GM08714 (cell line): ENCODE results near the gene RABGAP1L.

Experiments
- H3K4me3 ChIP-seq: fragments of 200-500 bp; sonication (Bioruptor generic); 2 replicates; pipeline ENCODE4 v1.5.1; 2014; ENCODE audit warnings: mild to moderate bottlenecking, low read length, inconsistent platforms
- ZNF274 ChIP-seq: IDR thresholded peaks from 2 replicates; pipeline ENCODE4 v1.6.1; 2012; ENCODE audit warnings: mild to moderate bottlenecking, low read depth, low read length

Gene RABGAP1L

GRCh38 chr1:174999936-175000696, 840.8 kb downstream of the RABGAP1L start, which contains the start of gene CACYBP:
Gene CACYBP, plus strand, starts transcription at chr1:174999947. Its CDS starts 234 bp downstream, at chr1:175000181.
- no peak for TF ChIP-seq ZNF274
- peak within 1 kb of the TSS; percentile 94 for H3K4me3 ChIP-seq

- no peak for TF ChIP-seq ZNF274
- H3K4me3 ChIP-seq = peak overlapping the region; percentile 94
Observed at GRCh38 chr1:175000697-175001187, 841.4 kb downstream of the RABGAP1L start.

GRCh38 chr1:175002910-175003517, 843.7 kb downstream of the RABGAP1L start:
- H3K4me3 ChIP-seq = no peak overlapping the region

GRCh38 chr1:175003521-175003920, 844.2 kb downstream of the RABGAP1L start:
- H3K4me3 ChIP-seq = no peak overlapping the region
- TF ChIP-seq ZNF274 = no peak

More at GRCh38 chr1:175002910-175003517, 843.7 kb downstream of the RABGAP1L start:
- TF ChIP-seq ZNF274 = no peak

GRCh38 chr1:175005085-175005783, 845.9 kb downstream of the RABGAP1L start:
- no peak overlapping the region for H3K4me3 ChIP-seq

GRCh38 chr1:175009532-175009931, 850.2 kb downstream of the RABGAP1L start:
- no peak for TF ChIP-seq ZNF274
- no peak overlapping the region for H3K4me3 ChIP-seq

More at GRCh38 chr1:175005085-175005783, 845.9 kb downstream of the RABGAP1L start:
- no peak for TF ChIP-seq ZNF274

GRCh38 chr1:175013445-175013844, 854.1 kb downstream of the RABGAP1L start:
- no peak overlapping the region for H3K4me3 ChIP-seq
- TF ChIP-seq ZNF274 = no peak

GRCh38 chr1:175015243-175015642, 855.9 kb downstream of the RABGAP1L start:
- H3K4me3 ChIP-seq = no peak overlapping the region
- no peak for TF ChIP-seq ZNF274

GRCh38 chr1:175019524-175019923, 860.2 kb downstream of the RABGAP1L start:
- no peak overlapping the region for H3K4me3 ChIP-seq
- no peak for TF ChIP-seq ZNF274

GRCh38 chr1:175023043-175023921, 864.0 kb downstream of the RABGAP1L start, which contains the start of gene MRPS14:
Gene MRPS14, minus strand, starts transcription at chr1:175023425. Its CDS starts 17 bp downstream, at chr1:175023408.
- no peak for TF ChIP-seq ZNF274
- H3K4me3 ChIP-seq = peak within 1 kb of the TSS; percentile 80

- peak overlapping the region; percentile 80 for H3K4me3 ChIP-seq
Observed at GRCh38 chr1:175023922-175024242, 864.6 kb downstream of the RABGAP1L start.

- no peak for TF ChIP-seq ZNF274
- no peak overlapping the region for H3K4me3 ChIP-seq
Observed at GRCh38 chr1:175024773-175025172, 865.5 kb downstream of the RABGAP1L start.

GRCh38 chr1:175033953-175034352, 874.6 kb downstream of the RABGAP1L start:
- H3K4me3 ChIP-seq = no peak overlapping the region
- TF ChIP-seq ZNF274 = no peak

- no peak overlapping the region for H3K4me3 ChIP-seq
- TF ChIP-seq ZNF274 = no peak
Observed at GRCh38 chr1:175034775-175035174, 875.5 kb downstream of the RABGAP1L start.
